Lower leg skin (tissue), 3 donors: ENCODE data around the gene AGO1.

Experiments
- CTCF ChIP-seq, 3 donors: fragments of 450-650 bp; IDR thresholded peaks; one replicate each; pipeline ENCODE4 v1.5.1; 2016; ENCODE audit warnings: antibody characterized with exemption in 3 of 3, mild to moderate bottlenecking in 3 of 3, moderate library complexity in 2 of 3
- POLR2A ChIP-seq, 2 donors: fragments of 450-650 bp; IDR thresholded peaks; one replicate each; pipeline ENCODE4 v1.6.1; 2016 to 2017; ENCODE audit warnings: antibody characterized with exemption in 2 of 2, mild to moderate bottlenecking in 1 of 2, moderate library complexity in 1 of 2

GRCh38 chr1:35850716-35851115 is 32.3 kb upstream of the AGO1 start:
- TF ChIP-seq CTCF (IDR thresholded peaks at IDR 0.05) (no peak), POLR2A (IDR thresholded peaks at IDR 0.05) (no peak)
